ENCODE measurements around the gene TCERG1L.
A peak's percentile ranks its signal among the peaks of the same experiment; 100 is the strongest.

The TCERG1L gene

GRCh38 chr10:131147301-131147975 is 164.1 kb downstream of the TCERG1L start:
- no peak overlapping the region for H2BK5ac ChIP-seq (ENCODE audit: low read length)
- no peak overlapping the region for H2AFZ ChIP-seq (ENCODE audit: low read length)
- H3K27ac ChIP-seq (replicated peaks; ENCODE audit: low read length) = no peak overlapping the region
- H3K18ac ChIP-seq (ENCODE audit: low read length) = peak overlapping the region; percentile 35
- no peaks in the 10 kb centered on the region for H3K27me3 ChIP-seq (ENCODE audit: control insufficient read depth in 3 of 3, insufficient read depth in 3 of 3, low read depth in 1 of 3, low read length in 3 of 3)
- H2AK5ac ChIP-seq (ENCODE audit: low read depth, low read length) = no peak overlapping the region
- H3K79me1 ChIP-seq (ENCODE audit: low read depth, low read length) = no peaks in the 10 kb centered on the region
- peak overlapping the region; percentile 25 for H3K9ac ChIP-seq (ENCODE audit: low read depth, low read length, poor library complexity)
- no peak overlapping the region for H3K14ac ChIP-seq (ENCODE audit: low read length)
- H4K8ac ChIP-seq (ENCODE audit: low read depth, low read length) = no peak overlapping the region
- H3K9me3 ChIP-seq (replicated peaks in 1 of 2; ENCODE audit: control insufficient read depth in 2 of 2, insufficient read depth in 1 of 2, low read depth in 1 of 2, low read length in 2 of 2) = peaks cover 0 to 5% of the 10 kb centered on the region in 2 donors
- H4K91ac ChIP-seq (ENCODE audit: low read depth, low read length, poor library complexity) = no peak overlapping the region
- H3K4ac ChIP-seq (ENCODE audit: low read length) = no peak overlapping the region
- H2BK12ac ChIP-seq (ENCODE audit: low read length) = no peak overlapping the region
- no peak overlapping the region for H3K4me3 ChIP-seq (ENCODE audit: low read length in 2 of 2)
- no peak for DNase-seq (ENCODE audit: low spot score)
- H3K4me2 ChIP-seq (ENCODE audit: insufficient read depth, low read length, poor library complexity, severe bottlenecking) = no peak overlapping the region
- no peak overlapping the region for H3K23ac ChIP-seq (ENCODE audit: low read depth, low read length, poor library complexity)
- no CpG with 5 or more reads among the region's 27 CpGs for WGBS, 2 donors (ENCODE audit: extremely low coverage in 2 of 2, insufficient read length in 2 of 2, insufficient replicate concordance in 1 of 2)
- no peaks in the 10 kb centered on the region for H3K36me3 ChIP-seq (replicated peaks in 1 of 2; ENCODE audit: control insufficient read depth in 2 of 2, insufficient read depth in 2 of 2, low read length in 2 of 2)
- no peak overlapping the region for H2BK120ac ChIP-seq (ENCODE audit: low read depth, low read length)
- H3K4me1 ChIP-seq (ENCODE audit: control insufficient read depth in 2 of 2, insufficient read depth in 1 of 2, low read depth in 1 of 2, low read length in 2 of 2) = peaks cover 0 to 3% of the 10 kb centered on the region in 2 donors
- H2BK15ac ChIP-seq (ENCODE audit: low read length) = no peak overlapping the region

GRCh38 chr10:131146790-131147189 is 164.7 kb downstream of the TCERG1L start:
- no peak overlapping the region for H4K91ac ChIP-seq (ENCODE audit: low read depth, low read length, poor library complexity)
- no peak overlapping the region for H3K4me3 ChIP-seq (ENCODE audit: low read length in 2 of 2)
- no peaks in the 10 kb centered on the region for H3K36me3 ChIP-seq (replicated peaks in 1 of 2; ENCODE audit: control insufficient read depth in 2 of 2, insufficient read depth in 2 of 2, low read length in 2 of 2)
- H2BK15ac ChIP-seq (ENCODE audit: low read length) = no peak overlapping the region
- no peak overlapping the region for H3K14ac ChIP-seq (ENCODE audit: low read length)
- WGBS, 2 donors (ENCODE audit: extremely low coverage in 2 of 2, insufficient read length in 2 of 2, insufficient replicate concordance in 1 of 2) = no CpG with 5 or more reads among the region's 9 CpGs
- peak overlapping the region; percentile 32 for H2AK5ac ChIP-seq (ENCODE audit: low read depth, low read length)
- H3K18ac ChIP-seq (ENCODE audit: low read length) = no peak overlapping the region
- no peak overlapping the region for H3K23ac ChIP-seq (ENCODE audit: low read depth, low read length, poor library complexity)
- H3K9me3 ChIP-seq (replicated peaks in 1 of 2; ENCODE audit: control insufficient read depth in 2 of 2, insufficient read depth in 1 of 2, low read depth in 1 of 2, low read length in 2 of 2) = peaks cover 0 to 4% of the 10 kb centered on the region in 2 donors
- no peak overlapping the region for H3K4me2 ChIP-seq (ENCODE audit: insufficient read depth, low read length, poor library complexity, severe bottlenecking)
- H3K79me1 ChIP-seq (ENCODE audit: low read depth, low read length) = no peaks in the 10 kb centered on the region
- H3K4ac ChIP-seq (ENCODE audit: low read length) = no peak overlapping the region
- no peak overlapping the region for H2AFZ ChIP-seq (ENCODE audit: low read length)
- H3K9ac ChIP-seq (ENCODE audit: low read depth, low read length, poor library complexity) = no peak overlapping the region
- H4K8ac ChIP-seq (ENCODE audit: low read depth, low read length) = no peak overlapping the region
- no peaks in the 10 kb centered on the region for H3K27me3 ChIP-seq (ENCODE audit: control insufficient read depth in 3 of 3, insufficient read depth in 3 of 3, low read depth in 1 of 3, low read length in 3 of 3)
- no peak overlapping the region for H3K27ac ChIP-seq (replicated peaks; ENCODE audit: low read length)
- no peak overlapping the region for H2BK12ac ChIP-seq (ENCODE audit: low read length)
- H2BK5ac ChIP-seq (ENCODE audit: low read length) = no peak overlapping the region
- H2BK120ac ChIP-seq (ENCODE audit: low read depth, low read length) = no peak overlapping the region
- no peak for DNase-seq (ENCODE audit: low spot score)
- peaks cover 0 to 4% of the 10 kb centered on the region in 2 donors for H3K4me1 ChIP-seq (ENCODE audit: control insufficient read depth in 2 of 2, insufficient read depth in 1 of 2, low read depth in 1 of 2, low read length in 2 of 2)

DNA sequence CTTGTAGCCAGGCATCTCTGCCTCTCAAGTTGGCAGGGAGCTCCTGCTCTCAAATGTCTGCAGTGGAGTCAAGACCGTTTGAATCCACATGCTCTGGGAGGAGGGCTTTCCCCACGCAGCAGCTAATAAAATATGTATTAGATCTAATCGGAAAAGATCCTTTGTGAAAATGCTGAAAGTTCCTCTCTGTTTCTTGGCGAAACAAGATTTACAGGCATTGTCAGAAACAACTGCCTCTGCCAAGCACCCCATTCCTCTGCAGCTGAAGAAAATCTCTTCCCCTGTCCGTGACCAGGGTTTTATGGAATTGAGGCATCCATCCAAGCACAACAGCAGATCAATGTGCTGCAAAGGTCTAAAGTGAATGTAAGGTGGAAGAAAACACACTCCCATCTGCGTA is 165.8 kb downstream of the TCERG1L start:
- no peak overlapping the region for H2BK12ac ChIP-seq (ENCODE audit: low read length)

GRCh38 chr10:131144711-131145375 is 166.7 kb downstream of the TCERG1L start:
- Histone ChIP-seq H4K8ac (ENCODE audit: low read depth, low read length) (no peak overlapping the region), H3K9ac (ENCODE audit: low read depth, low read length, poor library complexity) (no peak overlapping the region), H3K79me1 (ENCODE audit: low read depth, low read length) (no peaks in the 10 kb centered on the region), H3K18ac (ENCODE audit: low read length) (no peak overlapping the region), H3K14ac (ENCODE audit: low read length) (no peak overlapping the region), H3K23ac (ENCODE audit: low read depth, low read length, poor library complexity) (no peak overlapping the region), H2BK12ac (ENCODE audit: low read length) (no peak overlapping the region), H2BK120ac (ENCODE audit: low read depth, low read length) (no peak overlapping the region), H3K4me1 (ENCODE audit: control insufficient read depth in 2 of 2, insufficient read depth in 1 of 2, low read depth in 1 of 2, low read length in 2 of 2) (peaks cover 0 to 5% of the 10 kb centered on the region in 2 donors), H3K27me3 (ENCODE audit: control insufficient read depth in 3 of 3, insufficient read depth in 3 of 3, low read depth in 1 of 3, low read length in 3 of 3) (no peaks in the 10 kb centered on the region), H2AK5ac (ENCODE audit: low read depth, low read length) (no peak overlapping the region), H2BK5ac (ENCODE audit: low read length) (no peak overlapping the region), H3K9me3 (replicated peaks in 1 of 2; ENCODE audit: control insufficient read depth in 2 of 2, insufficient read depth in 1 of 2, low read depth in 1 of 2, low read length in 2 of 2) (no peaks in the 10 kb centered on the region), H2AFZ (ENCODE audit: low read length) (no peak overlapping the region), H3K4me3 (ENCODE audit: low read length in 2 of 2) (no peak overlapping the region), H3K4ac (ENCODE audit: low read length) (no peak overlapping the region), H2BK15ac (ENCODE audit: low read length) (no peak overlapping the region), H3K4me2 (ENCODE audit: insufficient read depth, low read length, poor library complexity, severe bottlenecking) (no peak overlapping the region), H3K36me3 (replicated peaks in 1 of 2; ENCODE audit: control insufficient read depth in 2 of 2, insufficient read depth in 2 of 2, low read length in 2 of 2) (no peaks in the 10 kb centered on the region), H3K27ac (replicated peaks; ENCODE audit: low read length) (no peak overlapping the region), H4K91ac (ENCODE audit: low read depth, low read length, poor library complexity) (no peak overlapping the region)
- DNase-seq (ENCODE audit: low spot score) = no peak
- no CpG with 5 or more reads among the region's 9 CpGs for WGBS, 2 donors (ENCODE audit: extremely low coverage in 2 of 2, insufficient read length in 2 of 2, insufficient replicate concordance in 1 of 2)

More for the DNA sequence above, 165.8 kb downstream of the TCERG1L start:
- no peaks in the 10 kb centered on the region for H3K27me3 ChIP-seq (ENCODE audit: control insufficient read depth in 3 of 3, insufficient read depth in 3 of 3, low read depth in 1 of 3, low read length in 3 of 3)
- no peak overlapping the region for H3K18ac ChIP-seq (ENCODE audit: low read length)
- peaks cover 0 to 3% of the 10 kb centered on the region in 2 donors for H3K9me3 ChIP-seq (replicated peaks in 1 of 2; ENCODE audit: control insufficient read depth in 2 of 2, insufficient read depth in 1 of 2, low read depth in 1 of 2, low read length in 2 of 2)
- H3K4ac ChIP-seq (ENCODE audit: low read length) = no peak overlapping the region
- H3K4me1 ChIP-seq (ENCODE audit: control insufficient read depth in 2 of 2, insufficient read depth in 1 of 2, low read depth in 1 of 2, low read length in 2 of 2) = peaks cover 0 to 5% of the 10 kb centered on the region in 2 donors
- H3K4me2 ChIP-seq (ENCODE audit: insufficient read depth, low read length, poor library complexity, severe bottlenecking) = no peak overlapping the region
- no peak overlapping the region for H2AFZ ChIP-seq (ENCODE audit: low read length)
- no peak for DNase-seq (ENCODE audit: low spot score)
- H3K36me3 ChIP-seq (replicated peaks in 1 of 2; ENCODE audit: control insufficient read depth in 2 of 2, insufficient read depth in 2 of 2, low read length in 2 of 2) = no peaks in the 10 kb centered on the region
- no peaks in the 10 kb centered on the region for H3K79me1 ChIP-seq (ENCODE audit: low read depth, low read length)
- no peak overlapping the region for H4K91ac ChIP-seq (ENCODE audit: low read depth, low read length, poor library complexity)
- H3K14ac ChIP-seq (ENCODE audit: low read length) = no peak overlapping the region
- no peak overlapping the region for H2AK5ac ChIP-seq (ENCODE audit: low read depth, low read length)
- H3K23ac ChIP-seq (ENCODE audit: low read depth, low read length, poor library complexity) = no peak overlapping the region
- H2BK5ac ChIP-seq (ENCODE audit: low read length) = no peak overlapping the region
- no peak overlapping the region for H3K27ac ChIP-seq (replicated peaks; ENCODE audit: low read length)
- WGBS, 2 donors (ENCODE audit: extremely low coverage in 2 of 2, insufficient read length in 2 of 2, insufficient replicate concordance in 1 of 2) = no CpG with 5 or more reads among the region's 6 CpGs
- no peak overlapping the region for H3K4me3 ChIP-seq (ENCODE audit: low read length in 2 of 2)
- no peak overlapping the region for H4K8ac ChIP-seq (ENCODE audit: low read depth, low read length)
- no peak overlapping the region for H2BK15ac ChIP-seq (ENCODE audit: low read length)
- no peak overlapping the region for H3K9ac ChIP-seq (ENCODE audit: low read depth, low read length, poor library complexity)
- no peak overlapping the region for H2BK120ac ChIP-seq (ENCODE audit: low read depth, low read length)

Data from neuronal stem cell (in vitro differentiated cells).